K562 (cell line): Measurements from ENCODE around the gene SLC25A51.

Experiments
- BACH1 ChIP-seq: fragments of 200-800 bp; sonication (Bioruptor generic); IDR thresholded peaks from 2 replicates; pipeline ENCODE4 v1.6.1; 2016; ENCODE audit warnings: missing genetic modification characterization, missing compliant biosample characterization
- CTCF ChIP-seq, 3 experiments: IDR thresholded peaks in 2 of 3; conservative IDR thresholded peaks in 1 of 3; 2 replicates each; pipeline ENCODE4 v1.5.1; 2011 to 2012; ENCODE audit warnings: low read length in 3 of 3, mild to moderate bottlenecking in 3 of 3, control low read depth in 2 of 3, improper control_type of control experiment in 1 of 3, inconsistent platforms in 1 of 3, low read depth in 1 of 3, mixed read lengths in 1 of 3, moderate library complexity in 1 of 3; ENCODE audit not compliant: insufficient read depth in 2 of 3
- MAFK ChIP-seq: IDR thresholded peaks from 2 replicates; pipeline ENCODE4 v1.6.1; 2011; ENCODE audit warnings: low read length, improper control_type of control experiment
- ZBTB8A ChIP-seq: fragments of 450-650 bp; IDR thresholded peaks from 2 replicates; pipeline ENCODE4 v1.6.1; 2018; ENCODE audit warnings: mild to moderate bottlenecking, moderate library complexity; ENCODE audit not compliant: partially characterized antibody
- ZFP1 ChIP-seq: fragments of 450-650 bp; formaldehyde crosslinking; IDR thresholded peaks from 2 replicates; pipeline ENCODE4 v1.4.0; 2020; ENCODE audit warnings: mild to moderate bottlenecking, mixed read lengths
- ZNF282 ChIP-seq: sonication (generic); formaldehyde crosslinking; IDR thresholded peaks from 2 replicates; pipeline ENCODE4 v1.8.1; 2023; ENCODE audit warnings: missing genetic modification reagents
- TF ChIP-seq, protein P1 (sequence below): sonication (generic); formaldehyde crosslinking; IDR thresholded peaks from 2 replicates; pipeline ENCODE4 v1.8.0; 2023; ENCODE audit warnings: missing genetic modification reagents, mild to moderate bottlenecking, borderline replicate concordance
- TF ChIP-seq, protein P2 (sequence below): fragments of 200-800 bp; sonication (Bioruptor generic); IDR thresholded peaks from 2 replicates; pipeline ENCODE4 v1.6.1; 2016; ENCODE audit warnings: missing genetic modification characterization, missing compliant biosample characterization

DNA sequence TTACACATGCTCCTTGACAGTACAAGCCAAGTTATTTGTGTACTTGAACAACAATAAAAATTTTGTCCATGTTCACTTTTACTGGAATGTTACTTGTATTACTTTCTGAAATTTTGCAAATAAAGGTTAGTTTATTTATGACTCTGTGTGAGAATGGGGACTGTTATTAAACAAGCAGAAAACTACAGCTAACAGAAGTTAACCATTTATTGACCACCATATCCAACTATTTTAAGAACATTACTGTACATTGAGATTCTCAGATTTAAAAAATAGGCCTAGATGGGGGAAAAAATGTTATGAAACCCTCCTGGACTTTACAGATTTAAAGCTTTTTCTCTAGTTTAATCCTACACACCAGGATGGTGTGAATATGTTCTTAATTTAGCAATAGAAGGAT is 1.8 kb downstream of the SLC25A51 start:
- TF ChIP-seq ZBTB8A, result no peak
- no peak for TF ChIP-seq ZFP1
- TF ChIP-seq MAFK, result no peak
- TF ChIP-seq ZNF282 (CRISPR knock-in tag), result no peak
- no peak for TF ChIP-seq BACH1 (tag)
- TF ChIP-seq, protein P1, sequence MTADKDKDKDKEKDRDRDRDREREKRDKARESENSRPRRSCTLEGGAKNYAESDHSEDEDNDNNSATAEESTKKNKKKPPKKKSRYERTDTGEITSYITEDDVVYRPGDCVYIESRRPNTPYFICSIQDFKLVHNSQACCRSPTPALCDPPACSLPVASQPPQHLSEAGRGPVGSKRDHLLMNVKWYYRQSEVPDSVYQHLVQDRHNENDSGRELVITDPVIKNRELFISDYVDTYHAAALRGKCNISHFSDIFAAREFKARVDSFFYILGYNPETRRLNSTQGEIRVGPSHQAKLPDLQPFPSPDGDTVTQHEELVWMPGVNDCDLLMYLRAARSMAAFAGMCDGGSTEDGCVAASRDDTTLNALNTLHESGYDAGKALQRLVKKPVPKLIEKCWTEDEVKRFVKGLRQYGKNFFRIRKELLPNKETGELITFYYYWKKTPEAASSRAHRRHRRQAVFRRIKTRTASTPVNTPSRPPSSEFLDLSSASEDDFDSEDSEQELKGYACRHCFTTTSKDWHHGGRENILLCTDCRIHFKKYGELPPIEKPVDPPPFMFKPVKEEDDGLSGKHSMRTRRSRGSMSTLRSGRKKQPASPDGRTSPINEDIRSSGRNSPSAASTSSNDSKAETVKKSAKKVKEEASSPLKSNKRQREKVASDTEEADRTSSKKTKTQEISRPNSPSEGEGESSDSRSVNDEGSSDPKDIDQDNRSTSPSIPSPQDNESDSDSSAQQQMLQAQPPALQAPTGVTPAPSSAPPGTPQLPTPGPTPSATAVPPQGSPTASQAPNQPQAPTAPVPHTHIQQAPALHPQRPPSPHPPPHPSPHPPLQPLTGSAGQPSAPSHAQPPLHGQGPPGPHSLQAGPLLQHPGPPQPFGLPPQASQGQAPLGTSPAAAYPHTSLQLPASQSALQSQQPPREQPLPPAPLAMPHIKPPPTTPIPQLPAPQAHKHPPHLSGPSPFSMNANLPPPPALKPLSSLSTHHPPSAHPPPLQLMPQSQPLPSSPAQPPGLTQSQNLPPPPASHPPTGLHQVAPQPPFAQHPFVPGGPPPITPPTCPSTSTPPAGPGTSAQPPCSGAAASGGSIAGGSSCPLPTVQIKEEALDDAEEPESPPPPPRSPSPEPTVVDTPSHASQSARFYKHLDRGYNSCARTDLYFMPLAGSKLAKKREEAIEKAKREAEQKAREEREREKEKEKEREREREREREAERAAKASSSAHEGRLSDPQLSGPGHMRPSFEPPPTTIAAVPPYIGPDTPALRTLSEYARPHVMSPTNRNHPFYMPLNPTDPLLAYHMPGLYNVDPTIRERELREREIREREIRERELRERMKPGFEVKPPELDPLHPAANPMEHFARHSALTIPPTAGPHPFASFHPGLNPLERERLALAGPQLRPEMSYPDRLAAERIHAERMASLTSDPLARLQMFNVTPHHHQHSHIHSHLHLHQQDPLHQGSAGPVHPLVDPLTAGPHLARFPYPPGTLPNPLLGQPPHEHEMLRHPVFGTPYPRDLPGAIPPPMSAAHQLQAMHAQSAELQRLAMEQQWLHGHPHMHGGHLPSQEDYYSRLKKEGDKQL (CRISPR knock-in tag), result no peak
- no peak for TF ChIP-seq CTCF (IDR thresholded peaks at IDR 0.05 in 2 of 3, conservative IDR thresholded peaks at IDR 0.05 in 1 of 3; ENCODE audit: insufficient read depth in 2 of 3, low read depth in 1 of 3, low read length in 3 of 3)
- TF ChIP-seq, protein P2, sequence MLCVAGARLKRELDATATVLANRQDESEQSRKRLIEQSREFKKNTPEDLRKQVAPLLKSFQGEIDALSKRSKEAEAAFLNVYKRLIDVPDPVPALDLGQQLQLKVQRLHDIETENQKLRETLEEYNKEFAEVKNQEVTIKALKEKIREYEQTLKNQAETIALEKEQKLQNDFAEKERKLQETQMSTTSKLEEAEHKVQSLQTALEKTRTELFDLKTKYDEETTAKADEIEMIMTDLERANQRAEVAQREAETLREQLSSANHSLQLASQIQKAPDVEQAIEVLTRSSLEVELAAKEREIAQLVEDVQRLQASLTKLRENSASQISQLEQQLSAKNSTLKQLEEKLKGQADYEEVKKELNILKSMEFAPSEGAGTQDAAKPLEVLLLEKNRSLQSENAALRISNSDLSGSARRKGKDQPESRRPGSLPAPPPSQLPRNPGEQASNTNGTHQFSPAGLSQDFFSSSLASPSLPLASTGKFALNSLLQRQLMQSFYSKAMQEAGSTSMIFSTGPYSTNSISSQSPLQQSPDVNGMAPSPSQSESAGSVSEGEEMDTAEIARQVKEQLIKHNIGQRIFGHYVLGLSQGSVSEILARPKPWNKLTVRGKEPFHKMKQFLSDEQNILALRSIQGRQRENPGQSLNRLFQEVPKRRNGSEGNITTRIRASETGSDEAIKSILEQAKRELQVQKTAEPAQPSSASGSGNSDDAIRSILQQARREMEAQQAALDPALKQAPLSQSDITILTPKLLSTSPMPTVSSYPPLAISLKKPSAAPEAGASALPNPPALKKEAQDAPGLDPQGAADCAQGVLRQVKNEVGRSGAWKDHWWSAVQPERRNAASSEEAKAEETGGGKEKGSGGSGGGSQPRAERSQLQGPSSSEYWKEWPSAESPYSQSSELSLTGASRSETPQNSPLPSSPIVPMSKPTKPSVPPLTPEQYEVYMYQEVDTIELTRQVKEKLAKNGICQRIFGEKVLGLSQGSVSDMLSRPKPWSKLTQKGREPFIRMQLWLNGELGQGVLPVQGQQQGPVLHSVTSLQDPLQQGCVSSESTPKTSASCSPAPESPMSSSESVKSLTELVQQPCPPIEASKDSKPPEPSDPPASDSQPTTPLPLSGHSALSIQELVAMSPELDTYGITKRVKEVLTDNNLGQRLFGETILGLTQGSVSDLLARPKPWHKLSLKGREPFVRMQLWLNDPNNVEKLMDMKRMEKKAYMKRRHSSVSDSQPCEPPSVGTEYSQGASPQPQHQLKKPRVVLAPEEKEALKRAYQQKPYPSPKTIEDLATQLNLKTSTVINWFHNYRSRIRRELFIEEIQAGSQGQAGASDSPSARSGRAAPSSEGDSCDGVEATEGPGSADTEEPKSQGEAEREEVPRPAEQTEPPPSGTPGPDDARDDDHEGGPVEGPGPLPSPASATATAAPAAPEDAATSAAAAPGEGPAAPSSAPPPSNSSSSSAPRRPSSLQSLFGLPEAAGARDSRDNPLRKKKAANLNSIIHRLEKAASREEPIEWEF (CRISPR knock-in tag), result no peak
